Body of pancreas (tissue), 4 donors: ENCODE results near the gene RAB5B. TPM values are rescaled to one million over a fixed set of nuclear protein-coding genes. Genes with fewer than 3 reads are reported as not detected.

Experiments used
- ATAC-seq: fragments of 150-250 bp; one replicate; pipeline ENCODE4 v1.9.1; 2016
- DNase-seq, 4 donors: peaks; one replicate each; pipeline ENCODE4 v3.0.0-alpha.2; 2019
- H3K27ac ChIP-seq, 4 donors: fragments of 200-600 bp; sonication (generic); 1 replicate in 3 of 4; 2 replicates in 1 of 4; pipeline versions ENCODE4 v1.5.1 to v1.6.1; 2016 to 2019; ENCODE audit warnings: mild to moderate bottlenecking in 1 of 4, mixed read lengths in 1 of 4, moderate library complexity in 1 of 4
- H3K27me3 ChIP-seq, 2 donors: fragments of 200-600 bp; sonication (generic); one replicate each; pipeline ENCODE4 v1.6.0; 2016; ENCODE audit warnings: mild to moderate bottlenecking in 1 of 2
- H3K36me3 ChIP-seq, 2 donors: fragments of 200-600 bp; sonication (generic); replicated peaks in 1 of 2; 2 replicates each; pipeline ENCODE4 v1.5.1; 2016; ENCODE audit warnings: low read depth in 2 of 2; ENCODE audit not compliant: insufficient read depth in 1 of 2
- H3K4me1 ChIP-seq: fragments of 200-600 bp; sonication (generic); one replicate; pipeline ENCODE4 v1.6.0; 2016
- H3K4me3 ChIP-seq, 2 donors: fragments of 200-600 bp; sonication (generic); 1 replicate in 1 of 2; 2 replicates in 1 of 2; pipeline ENCODE4 v1.5.1; 2016 to 2019
- H3K9me3 ChIP-seq, 3 donors: fragments of 200-600 bp; sonication (generic); 1 replicate in 2 of 3; 2 replicates in 1 of 3; pipeline ENCODE4 v1.5.1; 2016
- CTCF ChIP-seq, 7 experiments: fragments of 450-650 bp in 4 of 7; fragments of 200-600 bp in 3 of 7; sonication (generic) in 3 of 7; IDR thresholded peaks; one replicate each; pipeline ENCODE4 v1.5.1; 2016 to 2019; ENCODE audit warnings: antibody characterized with exemption in 7 of 7
- POLR2A ChIP-seq, 3 donors: fragments of 450-650 bp; IDR thresholded peaks; one replicate each; pipeline ENCODE4 v1.6.1; 2016; ENCODE audit warnings: antibody characterized with exemption in 3 of 3, mild to moderate bottlenecking in 2 of 3
- WGBS, 2 donors: methylation state at CpG; one replicate each; pipeline ENCODE4 v1.1.5; 2017; 5-methylcytosine and 5-hydroxymethylcytosine counted together
- intact Hi-C: fragments of 100-400 bp; cut with DNase I; formaldehyde crosslinking; loops from one replicate; pipeline ENCODE4 v1.15.1; 2023
- total RNA-seq, 2 donors: library from RNA; depleted of rRNA; stranded (reverse); fragments of >200 nt; gene quantifications; one replicate each; pipeline ENCODE4 v1.1.0, GENCODE V29; 2016

The RAB5B gene
- total RNA-seq, 2 donors from 2014 or later = 28.3 to 33.9 TPM

GRCh38 chr12:56029666-56030293, 55.9 kb downstream of the RAB5B start:
- H3K4me1 ChIP-seq = no peaks in the 10 kb centered on the region
- H3K36me3 ChIP-seq = peaks cover 0 to 3% of the 10 kb centered on the region in 2 donors
- DNase-seq = peak; percentile 51 to 64 (median 56)
- H3K27me3 ChIP-seq = no peaks in the 10 kb centered on the region
- no peaks in the 10 kb centered on the region for H3K9me3 ChIP-seq
- intact Hi-C loops = loop anchor here (10.0 kb wide), 1 partner anchor 285 kb away; the partner anchor contains the start of gene GDF11
- no peak overlapping the region for H3K4me3 ChIP-seq
- peak; percentile 75 for ATAC-seq
- no peak for TF ChIP-seq POLR2A (IDR thresholded peaks at IDR 0.05)
- TF ChIP-seq CTCF (IDR thresholded peaks at IDR 0.05) = peak; percentile 43 to 74 (median 61)
- peak overlapping the region in 1 of 4 donors; percentile 66 for H3K27ac ChIP-seq
- WGBS, 2 donors = 72 to 75% methylated on average over 6 of the region's 6 CpGs

- Histone ChIP-seq H3K4me3 (no peak overlapping the region), H3K27ac (no peak overlapping the region), H3K4me1 (no peaks in the 10 kb centered on the region), H3K9me3 (no peaks in the 10 kb centered on the region), H3K36me3 (peaks cover 0 to 3% of the 10 kb centered on the region in 2 donors), H3K27me3 (no peaks in the 10 kb centered on the region)
- ATAC-seq (no peak), DNase-seq (no peak)
- 77 to 83% methylated on average over 1 of the region's 1 CpG for WGBS, 2 donors
- TF ChIP-seq CTCF (IDR thresholded peaks at IDR 0.05) = no peak
- TF ChIP-seq POLR2A (IDR thresholded peaks at IDR 0.05) = no peak
- intact Hi-C loops = loop anchor here (10.0 kb wide), 1 partner anchor 287 kb away; the partner anchor contains the start of gene GDF11
Measured at GRCh38 chr12:56031987-56032386, 58.1 kb downstream of the RAB5B start.

- no peak overlapping the region for H3K4me3 ChIP-seq
- no peak for TF ChIP-seq CTCF (IDR thresholded peaks at IDR 0.05)
- no peak for TF ChIP-seq POLR2A (IDR thresholded peaks at IDR 0.05)
- intact Hi-C loops = loop anchor here (10.0 kb wide), 1 partner anchor 290 kb away; the partner anchor contains the start of gene GDF11
Measured at GRCh38 chr12:56034586-56035332, 60.9 kb downstream of the RAB5B start.

GRCh38 chr12:56037161-56037560, 63.3 kb downstream of the RAB5B start:
- DNase-seq (no peak), ATAC-seq (no peak)
- H3K27ac ChIP-seq = no peak overlapping the region
- H3K9me3 ChIP-seq = no peaks in the 10 kb centered on the region
- WGBS, 2 donors = 62 to 74% methylated on average over 2 of the region's 2 CpGs
- H3K4me3 ChIP-seq = no peak overlapping the region
- intact Hi-C loops = loop anchor here (10.0 kb wide), 1 partner anchor 292 kb away; the partner anchor contains the start of gene GDF11
- no peak for TF ChIP-seq CTCF (IDR thresholded peaks at IDR 0.05)
- TF ChIP-seq POLR2A (IDR thresholded peaks at IDR 0.05) = no peak
- H3K4me1 ChIP-seq = peaks cover 9% of the 10 kb centered on the region
- H3K27me3 ChIP-seq = no peaks in the 10 kb centered on the region
- H3K36me3 ChIP-seq = peaks cover 0 to 3% of the 10 kb centered on the region in 2 donors

More at GRCh38 chr12:56034586-56035332, 60.9 kb downstream of the RAB5B start:
- 71 to 82% methylated on average over 16 to 20 of the region's 21 CpGs for WGBS, 2 donors
- Histone ChIP-seq H3K4me1 (no peaks in the 10 kb centered on the region), H3K27me3 (no peaks in the 10 kb centered on the region), H3K9me3 (no peaks in the 10 kb centered on the region), H3K36me3 (peaks cover 0 to 3% of the 10 kb centered on the region in 2 donors), H3K27ac (no peak overlapping the region)
- DNase-seq (no peak), ATAC-seq (no peak)
